Fibroblast of upper back skin (primary cell): ENCODE data around the gene DUXB.
A peak's percentile ranks its signal among the peaks of the same experiment; 100 is the strongest.

Source experiments
- DNase-seq: peaks from one replicate; pipeline ENCODE4 v3.0.0-alpha.2; 2013

The DUXB gene

GRCh38 chr16:75701361-75701760 lies at the start of gene DUXB:
DUXB (minus strand) TSS chr16:75701461; CDS start chr16:75701418, 43 bp downstream.
- no peak for DNase-seq

DNA sequence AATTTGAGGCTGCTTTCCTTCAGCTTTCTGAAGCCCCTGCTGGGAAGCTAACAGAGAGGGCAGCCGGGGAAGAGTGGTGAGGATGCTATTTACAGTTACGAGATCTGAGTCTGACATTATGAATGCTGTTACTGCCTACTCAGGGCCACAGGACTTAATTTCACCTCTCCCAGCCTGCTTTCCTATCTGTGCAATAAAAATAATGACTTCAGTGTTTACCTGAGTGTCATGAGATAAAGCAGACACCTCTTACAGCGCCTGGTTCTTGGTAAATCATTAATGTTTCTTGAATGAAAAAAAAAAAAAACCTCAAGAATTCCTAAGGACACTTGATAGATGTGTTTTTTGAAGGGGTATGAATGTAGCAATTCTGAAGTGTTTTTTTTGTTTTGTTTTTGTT lies 49.3 kb upstream of the DUXB start:
- DNase-seq = no peak

DNA sequence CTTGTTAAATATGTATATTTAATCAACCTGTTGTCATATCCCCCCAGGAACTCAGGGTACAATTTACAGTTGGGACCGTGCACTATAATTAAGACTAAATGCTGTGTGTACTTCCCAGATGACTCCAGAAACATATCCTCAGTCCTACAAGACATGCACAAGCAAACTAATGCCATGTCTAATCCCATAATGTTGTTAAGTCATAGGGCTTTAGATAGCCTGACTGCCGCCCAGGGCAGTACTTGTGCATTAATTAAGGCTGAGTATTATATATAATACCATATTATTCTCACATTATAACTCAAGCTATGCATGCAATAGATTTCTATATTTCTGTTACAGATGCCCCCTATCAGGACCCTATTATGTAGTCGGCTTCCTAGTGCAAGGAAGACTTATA lies 45.1 kb upstream of the DUXB start:
- no peak for DNase-seq

- DNase-seq = no peak
These were observed 44.6 kb upstream of the DUXB start for GRCh38 chr16:75745823-75746222.

DNA sequence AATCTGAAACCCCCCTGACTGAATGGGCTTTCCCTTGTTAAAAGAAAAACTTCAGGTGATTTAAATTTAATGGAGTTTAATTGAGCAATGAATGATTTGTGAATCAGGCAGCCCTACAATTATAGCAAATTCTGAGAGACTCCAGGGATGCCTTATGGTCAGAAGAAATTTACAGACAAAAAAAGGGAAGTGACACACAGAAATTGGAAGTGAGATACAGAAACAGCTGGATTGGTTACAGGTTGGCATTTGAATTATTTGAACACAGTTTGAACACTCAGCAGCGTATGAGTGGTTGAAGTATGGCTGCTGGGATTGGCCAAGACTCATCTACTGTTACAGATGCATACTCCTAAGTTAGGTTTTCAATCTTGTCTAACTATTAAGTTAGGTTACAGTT lies 44.0 kb upstream of the DUXB start:
- DNase-seq = no peak

DNA sequence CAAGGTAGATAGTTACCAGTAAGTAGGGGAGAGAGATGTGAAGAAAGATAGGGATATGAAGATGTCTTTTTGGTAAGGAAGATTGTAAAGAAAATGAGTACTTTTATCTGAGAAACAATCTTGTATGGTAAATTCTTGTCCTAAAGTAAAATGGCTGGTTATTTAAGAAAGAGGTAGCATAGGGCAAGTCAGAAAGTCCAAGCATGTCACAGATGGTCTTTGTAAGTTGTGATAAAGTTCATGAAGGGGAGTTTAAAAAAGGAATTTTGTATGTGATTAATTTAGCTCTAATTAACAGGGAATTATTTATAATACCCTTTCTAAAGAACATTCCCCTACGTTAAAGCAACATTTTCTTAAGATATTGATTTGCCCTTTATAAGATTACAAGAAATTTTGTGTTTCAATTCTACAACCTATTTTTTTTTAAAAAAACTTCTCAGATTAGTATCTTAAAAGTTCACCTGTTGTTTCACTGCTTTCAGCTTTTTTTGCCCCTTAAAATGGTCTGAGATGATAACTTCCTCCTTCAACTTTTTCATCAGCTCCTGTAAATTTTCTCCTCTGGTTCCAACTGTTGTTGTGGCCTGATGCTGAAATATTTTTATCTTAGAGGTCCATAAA lies 41.3 kb upstream of the DUXB start:
- no peak for DNase-seq

DNA sequence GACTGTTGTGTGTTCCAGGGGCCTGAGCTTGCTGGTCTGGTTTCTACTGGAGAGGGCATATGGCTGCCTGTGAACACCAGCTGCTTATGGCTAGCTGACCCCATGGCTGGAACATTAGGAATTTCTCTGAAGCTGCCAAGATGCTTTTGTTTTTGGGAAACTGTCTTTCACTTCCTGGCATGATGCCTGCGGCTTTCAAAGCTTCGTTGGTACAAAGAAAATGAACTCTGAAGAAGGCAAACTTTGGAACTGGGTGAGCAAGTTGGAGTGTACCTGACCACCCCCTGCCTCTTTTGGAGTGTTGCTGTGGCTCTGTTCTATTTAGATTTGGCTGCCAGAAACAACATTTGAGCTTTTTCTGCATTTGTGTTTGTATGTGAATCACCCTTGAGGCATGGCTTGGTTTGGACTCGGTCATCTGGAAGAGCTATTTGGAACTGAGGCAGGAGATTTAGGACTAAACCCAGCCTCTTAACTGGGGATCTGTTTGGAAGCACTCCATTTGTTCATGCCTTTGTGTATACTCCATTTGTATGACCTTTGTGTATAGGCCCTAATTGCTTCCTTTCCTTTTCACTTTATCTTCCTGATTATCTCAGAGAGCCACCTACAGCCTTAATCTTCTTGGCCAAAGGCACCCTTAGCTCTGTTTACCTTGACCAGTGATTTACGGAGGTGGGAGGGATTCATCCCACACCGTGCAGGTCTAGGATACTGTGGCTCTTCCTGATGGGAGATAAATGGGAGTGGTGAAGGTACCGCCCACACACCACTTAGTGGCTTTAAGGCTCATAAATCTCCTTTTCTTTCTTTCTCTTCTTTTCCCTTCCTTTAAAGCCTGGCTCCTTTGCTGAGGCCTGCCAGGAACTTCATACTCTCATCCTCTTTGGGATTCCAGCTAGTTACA lies 32.3 kb upstream of the DUXB start:
- DNase-seq = peak; percentile 59

DNA sequence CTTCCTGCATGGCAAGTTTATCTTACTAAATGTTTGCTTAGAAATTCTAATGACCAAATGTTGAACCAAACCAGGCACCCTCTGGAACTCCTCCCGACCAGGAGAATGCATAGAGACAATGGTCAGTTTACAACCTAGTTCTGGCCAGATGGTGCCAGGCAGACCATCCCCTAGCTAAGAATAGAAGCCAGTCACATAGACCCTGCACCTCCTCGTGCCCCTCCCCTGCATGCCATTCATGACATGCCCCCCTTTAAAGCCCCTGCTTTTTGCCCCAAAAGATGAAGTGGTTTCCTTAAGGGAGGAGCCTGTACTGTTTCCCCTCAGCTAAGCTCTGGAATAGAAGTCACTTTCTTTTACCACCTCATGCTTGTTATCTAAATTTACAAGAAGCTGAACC lies 31.6 kb upstream of the DUXB start:
- no peak for DNase-seq

- no peak for DNase-seq
These were observed 26.0 kb upstream of the DUXB start for GRCh38 chr16:75727221-75727620.

DNA sequence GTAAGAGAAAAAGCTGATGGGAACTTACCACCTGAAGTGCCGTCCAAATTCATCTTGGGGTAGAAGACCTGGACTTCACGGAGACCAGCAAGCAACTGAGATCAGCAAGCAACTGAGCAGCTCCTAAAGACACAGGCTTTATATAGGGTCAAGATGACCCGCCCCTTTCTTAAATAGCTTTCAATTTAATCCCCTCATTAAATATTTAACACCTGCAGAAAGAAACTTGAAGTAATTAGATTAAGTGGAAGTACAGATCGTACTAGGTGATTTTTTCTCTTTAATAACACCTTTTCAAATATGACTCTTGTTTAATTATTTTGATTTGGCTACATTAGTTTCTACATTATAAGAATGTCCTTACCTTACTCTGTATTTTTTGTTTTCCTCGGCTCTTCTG lies 25.1 kb upstream of the DUXB start, which contains the start of gene CPHXL:
Gene CPHXL (minus strand): TSS at position 101 of the 400 bp plus-strand sequence. CDS start 48 bp downstream, at position 53.
- DNase-seq = no peak

DNA sequence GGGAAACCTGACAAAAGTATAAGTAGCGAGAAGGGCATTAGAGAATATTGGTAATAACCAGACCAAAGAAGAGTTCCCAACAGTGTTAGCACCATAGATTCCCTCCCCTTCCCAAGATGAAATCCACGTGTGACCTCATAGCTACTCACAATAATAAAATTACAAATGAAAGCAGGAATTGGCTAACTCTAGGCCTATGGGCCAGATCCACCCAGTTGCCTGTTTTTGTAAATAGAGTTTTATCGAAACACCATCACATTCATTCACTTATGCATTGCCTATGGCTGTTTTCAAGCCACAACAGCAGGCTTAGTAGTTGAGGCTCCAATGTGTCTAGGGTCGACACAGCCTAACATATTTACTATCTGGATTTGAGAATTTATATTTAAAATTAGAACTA lies 17.2 kb upstream of the DUXB start:
- no peak for DNase-seq

GRCh38 chr16:75714661-75715060 lies 13.4 kb upstream of the DUXB start:
- no peak for DNase-seq

GRCh38 chr16:75710344-75710743 lies 9.1 kb upstream of the DUXB start:
- no peak for DNase-seq

- peak; percentile 8 for DNase-seq
These were observed 2.0 kb upstream of the DUXB start for GRCh38 chr16:75703306-75703705.

DNA sequence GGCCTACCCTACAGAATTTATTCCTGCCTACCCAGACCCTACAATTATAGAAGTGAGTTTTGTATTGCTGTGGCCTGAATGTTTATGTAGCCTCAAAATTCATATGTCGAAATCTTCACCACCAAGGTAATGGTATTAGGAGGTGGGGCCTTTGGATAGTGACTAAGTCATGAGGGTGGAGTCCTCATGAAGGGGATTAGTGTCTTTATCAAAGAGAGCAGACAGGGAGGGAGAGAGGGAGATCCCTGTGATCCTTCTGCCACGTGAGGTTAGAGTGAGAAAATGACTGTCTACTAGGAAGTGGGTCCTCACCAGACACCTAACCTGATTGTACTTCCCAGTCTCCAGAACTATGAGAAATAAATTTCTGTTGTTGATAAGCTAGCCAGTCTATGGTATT lies 981 bp upstream of the DUXB start:
- DNase-seq = peak; percentile 3

DNA sequence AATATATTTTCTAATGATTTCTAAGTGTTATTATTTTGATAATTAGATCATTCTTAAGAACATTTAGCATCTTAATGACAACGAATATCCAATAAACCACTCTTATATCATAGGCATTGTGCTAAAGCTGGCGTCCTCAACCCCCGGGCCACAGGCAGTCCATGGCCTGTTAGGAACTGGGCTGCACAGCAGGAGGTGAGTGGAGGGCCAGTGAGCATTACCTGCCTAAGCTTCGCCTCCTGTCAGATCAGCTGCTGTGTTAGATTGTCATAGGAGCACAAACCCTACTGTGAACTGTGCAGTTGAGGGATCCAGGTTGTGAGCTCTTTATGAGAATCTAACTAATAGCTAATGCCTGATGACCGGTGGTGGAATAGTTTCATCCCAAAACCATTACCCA lies 3.7 kb downstream of the DUXB start:
- no peak for DNase-seq

DNA sequence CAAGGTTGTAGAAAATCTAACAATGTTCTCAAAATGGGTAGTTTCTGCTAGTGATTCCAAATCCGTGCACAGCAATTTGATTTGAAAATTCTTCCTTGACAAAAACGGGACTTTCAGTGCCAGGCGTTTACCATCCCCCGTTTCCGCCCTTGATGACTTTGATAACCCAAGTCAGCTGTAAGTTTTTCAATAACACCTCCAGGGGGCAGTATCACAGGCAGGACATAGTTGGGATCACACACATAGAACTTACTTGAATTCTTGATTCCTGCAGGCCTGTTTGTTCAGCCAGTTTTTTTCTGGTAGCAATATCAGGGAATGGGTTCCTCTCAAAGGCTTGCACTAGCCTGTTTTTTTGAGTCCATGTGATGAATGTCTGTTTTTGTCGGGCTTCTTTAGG lies 5.6 kb downstream of the DUXB start:
- no peak for DNase-seq

DNA sequence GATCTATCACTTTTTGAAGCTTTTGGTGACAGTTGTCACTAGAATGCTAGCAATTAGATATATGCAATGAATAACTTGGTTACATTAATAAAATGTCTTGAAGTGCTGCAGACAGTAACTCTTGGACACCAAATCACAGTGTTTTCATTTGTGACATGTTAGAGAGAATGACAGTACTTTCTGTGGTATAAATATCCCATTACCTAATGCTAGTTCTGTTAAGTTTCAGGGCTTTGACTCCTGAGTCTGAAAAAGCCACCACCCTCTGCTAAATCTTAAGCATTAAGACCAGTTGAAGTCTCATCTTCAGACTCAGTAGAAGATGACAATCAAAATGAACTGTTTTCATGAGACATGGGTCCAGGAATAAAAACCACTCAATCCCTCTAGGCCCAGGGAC lies 13.9 kb downstream of the DUXB start:
- no peak for DNase-seq

GRCh38 chr16:75682308-75682707 lies 19.0 kb downstream of the DUXB start:
- no peak for DNase-seq

GRCh38 chr16:75679366-75679765 lies 21.9 kb downstream of the DUXB start:
- DNase-seq = no peak

GRCh38 chr16:75676909-75677308 lies 24.4 kb downstream of the DUXB start, which contains the start of gene CPHXL2:
CPHXL2 (minus strand) TSS chr16:75677009; CDS start chr16:75676999, 10 bp downstream.
- no peak for DNase-seq

GRCh38 chr16:75667503-75667902 lies 33.8 kb downstream of the DUXB start:
- DNase-seq = no peak

DNA sequence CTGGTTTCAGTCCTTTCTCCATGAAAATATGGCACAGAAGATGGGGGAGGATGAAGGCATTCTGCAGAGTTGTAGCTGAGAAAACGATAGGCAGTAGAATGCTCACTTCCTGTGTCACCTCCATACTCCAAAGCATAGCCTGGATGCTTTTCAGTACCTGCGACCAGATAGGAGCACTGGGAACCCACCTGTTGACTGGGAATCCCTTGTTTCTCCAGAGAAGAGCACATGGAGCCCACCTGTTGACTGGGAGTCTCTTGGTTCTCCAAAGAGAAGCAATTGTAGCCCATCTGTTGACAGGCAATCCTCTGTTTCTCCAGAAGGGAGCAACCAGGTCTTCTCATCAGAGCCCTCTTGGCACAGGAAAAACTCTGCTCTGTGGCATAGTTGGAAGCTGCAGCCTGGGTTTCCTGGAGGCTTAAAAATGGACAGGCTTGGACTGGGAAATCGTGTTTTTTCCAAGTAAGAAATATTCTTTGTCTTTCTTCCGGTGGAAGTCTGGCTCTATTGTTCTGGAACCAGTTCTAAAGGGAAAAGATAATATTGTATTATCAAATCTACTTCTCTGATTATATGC lies 40.4 kb downstream of the DUXB start:
- no peak for DNase-seq

DNA sequence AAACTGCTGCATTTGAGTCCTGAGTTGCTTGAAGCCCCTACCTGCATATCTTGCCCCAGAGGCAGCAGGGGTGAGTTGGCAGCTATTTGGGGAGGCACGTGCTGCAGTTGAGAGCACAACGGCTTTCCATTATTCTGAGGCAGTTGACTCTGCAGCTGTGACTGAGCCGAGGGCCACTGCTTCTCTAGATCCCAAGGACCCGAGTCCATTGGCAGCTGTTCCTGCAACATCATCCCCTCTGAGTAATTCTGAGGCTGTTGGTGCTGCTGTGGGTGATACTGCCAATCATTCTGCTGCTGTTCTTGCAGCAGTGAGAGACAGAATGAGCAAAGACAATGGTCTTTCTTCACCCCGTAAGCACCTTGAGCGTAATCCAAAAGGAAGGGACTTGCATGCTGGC lies 40.9 kb downstream of the DUXB start:
- no peak for DNase-seq
